CD8-positive, alpha-beta memory T cell (primary cell): Measurements from ENCODE around the gene ACYP2. TPM values are rescaled to one million over a fixed set of nuclear protein-coding genes. Genes with fewer than 3 reads are reported as not detected.
"Not testable (repeated sequence)": the region's sequence is repeated elsewhere in the genome, so short reads cannot be mapped to it uniquely, and the experiment has no call there.

Experiments
- CTCF ChIA-PET: fragments of 350-600 bp; sonication (Branson Sonifier 250); formaldehyde crosslinking; loops from one replicate; lab custom pipeline; 2021; ENCODE audit warnings: antibody characterized with exemption; lab: Charles Lee
- POLR2A ChIA-PET: fragments of 350-600 bp; sonication (Branson Sonifier 250); formaldehyde crosslinking; loops from one replicate; lab custom pipeline; 2021; ENCODE audit warnings: antibody characterized with exemption; lab: Charles Lee
- DNase-seq, 5 donors: peaks; one replicate each; pipeline versions ENCODE4 v3.0.0 to v3.0.0-alpha.2; 2020 to 2022; ENCODE audit warnings: mixed read lengths in 1 of 5
- H3K27ac ChIP-seq: one replicate; pipeline ENCODE4 v1.7.0; 2013; ENCODE audit warnings: low read depth, mild to moderate bottlenecking, low read length, moderate library complexity
- H3K27me3 ChIP-seq: 2 replicates; pipeline ENCODE4 v1.7.0; 2013; ENCODE audit warnings: low read length, mild to moderate bottlenecking; ENCODE audit not compliant: insufficient read depth, poor library complexity, severe bottlenecking
- H3K36me3 ChIP-seq: 2 replicates; pipeline ENCODE4 v1.7.0; 2013; ENCODE audit warnings: mild to moderate bottlenecking, low read length, moderate library complexity; ENCODE audit not compliant: insufficient read depth
- H3K4me1 ChIP-seq: 2 replicates; pipeline ENCODE4 v1.7.0; 2013; ENCODE audit warnings: mild to moderate bottlenecking, low read length, moderate library complexity; ENCODE audit not compliant: insufficient read depth
- H3K4me3 ChIP-seq: 2 replicates; pipeline ENCODE4 v1.7.0; 2013; ENCODE audit warnings: mild to moderate bottlenecking, low read length
- H3K9me3 ChIP-seq: 2 replicates; pipeline ENCODE4 v1.7.0; 2013; ENCODE audit warnings: mild to moderate bottlenecking, low read length
- H3K27ac Mint-ChIP-seq, 8 donors: one replicate each; pipeline ENCODE4 v1.8.0; 2020 to 2021; ENCODE audit warnings: mixed read lengths in 8 of 8, mild to moderate bottlenecking in 6 of 8, inconsistent platforms in 3 of 8, moderate library complexity in 3 of 8
- H3K27me3 Mint-ChIP-seq, 2 donors: one replicate each; pipeline ENCODE4 v1.8.0; 2020 to 2021; ENCODE audit warnings: mixed read lengths in 2 of 2, mild to moderate bottlenecking in 1 of 2, moderate library complexity in 1 of 2
- H3K36me3 Mint-ChIP-seq, 3 donors: one replicate each; pipeline ENCODE4 v1.8.0; 2020 to 2021; ENCODE audit warnings: mixed read lengths in 3 of 3, inconsistent platforms in 1 of 3, mild to moderate bottlenecking in 1 of 3
- H3K4me1 Mint-ChIP-seq, 3 donors: one replicate each; pipeline ENCODE4 v1.8.0; 2020 to 2021; ENCODE audit warnings: mixed read lengths in 3 of 3, inconsistent platforms in 1 of 3, mild to moderate bottlenecking in 1 of 3
- H3K4me3 Mint-ChIP-seq, 7 donors: one replicate each; pipeline ENCODE4 v1.8.0; 2020 to 2021; ENCODE audit warnings: mixed read lengths in 7 of 7, mild to moderate bottlenecking in 6 of 7, moderate library complexity in 4 of 7, inconsistent platforms in 2 of 7
- H3K9me3 Mint-ChIP-seq, 5 donors: one replicate each; pipeline ENCODE4 v1.8.0; 2020 to 2022; ENCODE audit warnings: mixed read lengths in 5 of 5, mild to moderate bottlenecking in 3 of 5, moderate library complexity in 2 of 5, inconsistent platforms in 1 of 5
- polyA plus RNA-seq: library from polyadenylated mRNA; unstranded; fragments of 300-500 nt; fragmentation: Illumina TruSeq; gene quantifications from one replicate; pipeline ENCODE4 v1.2.3, GENCODE V29; 2021
- total RNA-seq, 2 experiments: library from RNA; stranded (reverse); gene quantifications; one replicate each; pipeline ENCODE4 v1.2.3, GENCODE V29; 2021

The ACYP2 gene
- total and polyA plus RNA-seq, 3 experiments from 2014 or later: 8.8 to 12.6 (median 10.3) TPM

DNA sequence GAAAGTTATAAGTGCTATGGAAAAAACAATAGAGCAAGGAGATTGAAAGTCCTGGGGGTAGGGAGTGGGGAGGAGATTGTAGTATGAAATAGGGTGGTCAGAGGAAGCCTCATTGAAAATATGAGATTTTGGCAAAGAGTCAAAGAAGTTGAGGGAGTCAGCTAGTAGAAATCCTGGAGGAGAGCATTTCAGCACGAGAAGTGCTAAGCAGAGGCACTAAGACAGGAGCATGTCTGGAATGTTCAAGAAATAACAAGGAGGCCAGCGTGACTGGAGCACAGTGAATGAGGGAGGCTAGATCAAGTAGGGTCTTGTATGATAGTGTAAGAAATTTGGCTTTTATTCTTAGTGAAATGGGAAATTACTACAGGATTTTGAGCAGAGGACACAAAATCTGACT, 142.8 kb downstream of the ACYP2 start:
- Histone ChIP-seq H3K4me1 (no peaks in the 10 kb centered on the region), H3K27ac (no peak overlapping the region), H3K36me3 (no peaks in the 10 kb centered on the region), H3K4me3 (no peak overlapping the region), H3K9me3 (no peaks in the 10 kb centered on the region), H3K27me3 (no peaks in the 10 kb centered on the region)
- no peaks in the 10 kb centered on the region for H3K27me3 Mint-ChIP-seq
- no peak for DNase-seq
- H3K4me3 Mint-ChIP-seq: no peak overlapping the region
- H3K36me3 Mint-ChIP-seq: peaks cover 8 to 21% (median 19%) of the 10 kb centered on the region in 3 donors
- no peak overlapping the region for H3K27ac Mint-ChIP-seq
- no peaks in the 10 kb centered on the region for H3K4me1 Mint-ChIP-seq
- POLR2A ChIA-PET: no interaction called here
- peaks cover 0 to 4% (median 0%) of the 10 kb centered on the region in 5 donors for H3K9me3 Mint-ChIP-seq
- CTCF ChIA-PET: no interaction called here

DNA sequence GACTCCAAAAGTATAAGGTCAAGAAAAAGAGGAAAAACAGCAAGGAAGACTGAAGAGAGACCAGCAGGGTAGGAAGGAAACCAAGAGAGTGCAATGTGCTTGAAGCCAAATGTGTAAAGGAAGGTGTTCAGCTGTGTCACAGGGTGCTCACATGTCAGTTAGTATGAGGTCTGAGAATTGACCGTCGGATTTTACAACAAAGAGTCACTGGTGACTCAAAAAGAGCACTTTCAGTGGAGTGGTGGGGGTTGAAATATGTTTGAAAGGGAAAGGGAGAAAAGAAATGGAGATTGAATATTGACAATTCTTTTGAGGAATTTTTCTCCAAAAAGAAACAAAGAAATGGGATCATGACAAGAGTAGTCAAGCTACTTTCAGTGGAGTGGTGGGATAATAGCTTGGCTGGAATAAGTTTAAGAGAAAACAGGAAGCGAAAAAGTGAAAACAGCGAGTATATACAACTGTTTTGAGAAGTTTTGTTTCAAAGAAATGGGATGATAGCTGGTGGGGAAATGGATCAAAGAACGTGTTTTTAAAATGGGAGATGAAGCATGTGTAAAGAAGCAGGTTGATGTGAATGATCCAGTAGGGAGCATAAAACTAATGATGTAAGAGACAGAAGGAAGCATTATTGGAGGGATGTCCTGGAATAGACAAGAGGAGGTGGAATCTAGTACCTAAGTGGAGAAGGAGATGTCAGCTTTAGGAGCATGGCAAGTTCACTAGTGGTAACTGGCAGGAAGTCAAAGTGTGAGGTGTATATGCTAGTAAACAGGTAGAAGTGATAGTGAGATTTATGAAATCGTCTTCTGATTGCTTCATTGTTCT, 144.2 kb downstream of the ACYP2 start:
- H3K4me3 ChIP-seq: no peak overlapping the region
- Mint-ChIP-seq H3K4me3 (no peak overlapping the region), H3K27ac (no peak overlapping the region), H3K36me3 (peaks cover 8 to 10% (median 9%) of the 10 kb centered on the region in 3 donors), H3K27me3 (no peaks in the 10 kb centered on the region), H3K9me3 (peaks cover 0 to 2% (median 1%) of the 10 kb centered on the region in 5 donors), H3K4me1 (no peaks in the 10 kb centered on the region)
- ChIA-PET POLR2A (no interaction called here), CTCF (no interaction called here)
- H3K27me3 ChIP-seq: no peaks in the 10 kb centered on the region
- no peaks in the 10 kb centered on the region for H3K36me3 ChIP-seq
- H3K9me3 ChIP-seq: no peaks in the 10 kb centered on the region
- no peaks in the 10 kb centered on the region for H3K4me1 ChIP-seq
- DNase-seq: no peak
- no peak overlapping the region for H3K27ac ChIP-seq

DNA sequence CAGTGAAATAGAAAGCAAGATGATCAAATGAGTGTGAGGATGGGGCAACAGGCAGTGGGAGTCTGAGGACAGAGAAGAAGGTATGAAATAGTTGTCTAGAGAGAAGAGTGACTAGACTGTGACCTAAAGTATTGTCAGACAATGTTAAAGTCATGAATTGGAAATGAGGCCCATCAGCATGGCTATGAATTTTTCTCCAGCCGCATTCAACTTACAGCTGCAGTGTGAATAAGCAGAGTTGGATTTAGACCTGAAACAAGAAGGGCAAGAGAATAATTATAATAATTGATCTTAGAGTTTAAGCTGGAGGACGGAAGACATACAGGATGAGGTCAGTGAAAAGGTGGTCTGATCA, 144.8 kb downstream of the ACYP2 start:
- Histone ChIP-seq H3K27me3 (no peaks in the 10 kb centered on the region), H3K27ac (no peak overlapping the region), H3K4me1 (no peaks in the 10 kb centered on the region), H3K4me3 (no peak overlapping the region), H3K9me3 (no peaks in the 10 kb centered on the region), H3K36me3 (no peaks in the 10 kb centered on the region)
- H3K9me3 Mint-ChIP-seq: peaks cover 0 to 6% (median 1%) of the 10 kb centered on the region in 5 donors
- CTCF ChIA-PET: no interaction called here
- H3K4me3 Mint-ChIP-seq: no peak overlapping the region
- no peak overlapping the region for H3K27ac Mint-ChIP-seq
- DNase-seq: no peak
- POLR2A ChIA-PET: no interaction called here
- no peaks in the 10 kb centered on the region for H3K27me3 Mint-ChIP-seq
- peaks cover 8 to 16% (median 13%) of the 10 kb centered on the region in 3 donors for H3K36me3 Mint-ChIP-seq
- no peaks in the 10 kb centered on the region for H3K4me1 Mint-ChIP-seq

DNA sequence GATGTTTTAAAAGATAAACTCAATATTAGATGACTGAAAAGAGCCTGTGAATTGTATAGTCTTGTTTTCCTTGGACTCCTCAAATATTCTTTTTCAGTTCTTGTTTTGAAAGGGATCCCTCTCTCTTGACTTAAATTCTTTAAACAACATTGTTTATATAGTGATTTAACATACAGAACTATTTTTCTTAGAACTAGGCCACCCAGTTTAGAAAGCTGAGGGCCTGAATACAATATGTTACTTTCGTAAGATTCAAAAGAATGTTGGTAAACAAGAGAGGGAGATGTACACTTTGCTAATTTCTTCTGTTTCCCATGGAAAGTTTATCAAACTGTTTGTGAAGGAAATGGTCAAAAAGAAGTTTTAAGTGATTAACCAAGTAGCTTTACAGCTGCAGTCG, 146.1 kb downstream of the ACYP2 start:
- Histone ChIP-seq H3K27ac (no peak overlapping the region), H3K4me3 (no peak overlapping the region), H3K9me3 (no peaks in the 10 kb centered on the region), H3K27me3 (no peaks in the 10 kb centered on the region), H3K36me3 (no peaks in the 10 kb centered on the region), H3K4me1 (no peaks in the 10 kb centered on the region)
- ChIA-PET CTCF (no interaction called here), POLR2A (no interaction called here)
- Mint-ChIP-seq H3K36me3 (peaks cover 4 to 15% (median 14%) of the 10 kb centered on the region in 3 donors), H3K27ac (no peak overlapping the region), H3K27me3 (no peaks in the 10 kb centered on the region), H3K4me1 (no peaks in the 10 kb centered on the region), H3K4me3 (no peak overlapping the region), H3K9me3 (peaks cover 0 to 6% (median 0%) of the 10 kb centered on the region in 5 donors)
- no peak for DNase-seq

DNA sequence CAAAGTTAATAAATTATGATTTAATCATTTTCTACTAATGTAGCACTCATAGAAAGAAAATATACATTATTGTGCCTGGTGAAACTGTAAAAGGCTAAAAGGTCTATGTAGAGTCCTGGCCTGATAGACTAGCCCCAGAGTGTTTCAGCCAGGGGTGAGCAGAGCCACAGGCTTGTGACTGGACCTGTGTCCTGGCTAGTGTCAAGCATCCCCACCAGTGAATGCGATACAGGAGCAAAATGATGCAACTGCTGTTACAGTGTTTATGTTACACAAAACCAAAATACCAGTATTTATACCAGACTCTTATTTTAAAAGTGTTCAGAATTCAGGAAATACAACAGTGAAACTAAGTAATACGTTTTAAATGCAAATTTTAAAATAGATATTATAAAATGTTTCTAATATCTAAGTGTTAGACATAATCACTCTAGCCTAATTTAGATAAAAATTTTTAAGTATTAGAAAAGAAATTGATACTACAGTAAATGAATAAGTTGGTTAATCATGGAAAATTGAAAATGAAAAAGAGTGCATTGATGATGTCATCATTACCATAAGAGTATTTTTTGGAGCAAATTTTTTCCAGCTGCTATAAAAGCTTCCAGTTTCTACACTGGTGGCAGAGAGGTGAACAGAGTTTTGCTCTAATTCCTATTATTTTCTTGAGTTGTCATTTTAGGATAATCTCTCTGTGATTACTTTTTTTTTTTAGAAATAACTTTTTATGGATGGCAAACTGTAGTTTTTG, 146.8 kb downstream of the ACYP2 start:
- Histone ChIP-seq H3K27ac (no peak overlapping the region), H3K4me1 (no peaks in the 10 kb centered on the region), H3K36me3 (no peaks in the 10 kb centered on the region), H3K4me3 (no peak overlapping the region), H3K9me3 (no peaks in the 10 kb centered on the region), H3K27me3 (no peaks in the 10 kb centered on the region)
- ChIA-PET POLR2A (interaction anchor here (0.7 kb wide), 1 partner anchor 241 kb away, joined by 4 read pairs; no protein-coding TSS in a partner anchor), CTCF (no interaction called here)
- no peak overlapping the region for H3K4me3 Mint-ChIP-seq
- peaks cover 4 to 13% (median 11%) of the 10 kb centered on the region in 3 donors for H3K36me3 Mint-ChIP-seq
- no peak for DNase-seq
- H3K27me3 Mint-ChIP-seq: no peaks in the 10 kb centered on the region
- H3K4me1 Mint-ChIP-seq: no peaks in the 10 kb centered on the region
- peaks cover 0 to 6% (median 0%) of the 10 kb centered on the region in 5 donors for H3K9me3 Mint-ChIP-seq
- no peak overlapping the region for H3K27ac Mint-ChIP-seq

DNA sequence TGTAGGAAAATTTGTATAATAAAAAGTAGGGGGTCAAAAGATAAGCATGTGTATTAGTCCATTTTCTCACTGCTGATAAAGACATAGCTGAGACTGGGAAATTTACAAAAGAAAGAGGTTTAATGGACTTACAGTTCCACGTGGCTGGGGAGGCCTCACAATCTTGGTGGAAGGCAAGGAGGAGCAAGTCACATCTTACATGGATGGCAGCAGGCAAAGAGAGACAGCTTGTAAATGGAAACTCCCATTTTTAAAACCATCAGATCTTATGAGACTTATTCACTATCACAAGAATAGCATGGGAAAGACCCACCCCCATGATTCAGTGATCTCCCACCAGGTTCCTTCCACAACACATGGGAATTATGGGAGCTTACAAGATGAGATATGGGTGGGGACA, 149.7 kb downstream of the ACYP2 start:
- H3K9me3 Mint-ChIP-seq, H3K27ac Mint-ChIP-seq, H3K27me3 Mint-ChIP-seq, DNase-seq, H3K4me3 ChIP-seq, H3K27me3 ChIP-seq, H3K4me3 Mint-ChIP-seq, H3K4me1 Mint-ChIP-seq, CTCF ChIA-PET, H3K9me3 ChIP-seq, H3K4me1 ChIP-seq, POLR2A ChIA-PET, H3K27ac ChIP-seq, H3K36me3 ChIP-seq: not testable (repeated sequence)
- H3K36me3 Mint-ChIP-seq: peaks cover 6 to 13% (median 11%) of the 10 kb centered on the region in 3 donors

DNA sequence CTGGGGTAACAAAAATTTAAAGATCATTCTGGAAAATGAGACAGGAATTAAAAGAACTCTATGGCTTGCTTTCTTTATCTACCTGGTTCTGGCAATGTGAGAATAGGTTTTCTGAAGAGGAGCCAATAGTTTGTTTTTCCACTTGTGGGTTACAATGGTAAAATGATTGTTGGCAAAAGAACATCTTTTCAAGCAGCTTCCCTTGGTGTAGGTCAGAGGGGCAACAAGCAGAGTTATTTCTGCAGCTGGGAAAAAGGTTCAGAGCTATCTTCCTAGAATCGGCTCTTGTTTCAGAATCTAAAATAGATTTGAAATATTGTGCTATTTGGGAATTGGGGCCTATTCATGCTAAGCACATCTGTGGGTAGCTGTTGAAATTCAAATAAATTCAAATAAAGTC, 152.2 kb downstream of the ACYP2 start:
- H3K36me3 ChIP-seq: no peaks in the 10 kb centered on the region
- H3K27me3 ChIP-seq: no peaks in the 10 kb centered on the region
- Mint-ChIP-seq H3K4me3 (no peak overlapping the region), H3K27ac (peak overlapping the region in 1 of 8 donors; percentile 32), H3K36me3 (peaks cover 7 to 18% (median 13%) of the 10 kb centered on the region in 3 donors), H3K4me1 (no peaks in the 10 kb centered on the region), H3K27me3 (no peaks in the 10 kb centered on the region), H3K9me3 (peaks cover 0 to 6% (median 0%) of the 10 kb centered on the region in 5 donors)
- DNase-seq: no peak
- H3K27ac ChIP-seq: no peak overlapping the region
- no peak overlapping the region for H3K4me3 ChIP-seq
- ChIA-PET POLR2A (no interaction called here), CTCF (no interaction called here)
- H3K4me1 ChIP-seq: no peaks in the 10 kb centered on the region
- no peaks in the 10 kb centered on the region for H3K9me3 ChIP-seq

DNA sequence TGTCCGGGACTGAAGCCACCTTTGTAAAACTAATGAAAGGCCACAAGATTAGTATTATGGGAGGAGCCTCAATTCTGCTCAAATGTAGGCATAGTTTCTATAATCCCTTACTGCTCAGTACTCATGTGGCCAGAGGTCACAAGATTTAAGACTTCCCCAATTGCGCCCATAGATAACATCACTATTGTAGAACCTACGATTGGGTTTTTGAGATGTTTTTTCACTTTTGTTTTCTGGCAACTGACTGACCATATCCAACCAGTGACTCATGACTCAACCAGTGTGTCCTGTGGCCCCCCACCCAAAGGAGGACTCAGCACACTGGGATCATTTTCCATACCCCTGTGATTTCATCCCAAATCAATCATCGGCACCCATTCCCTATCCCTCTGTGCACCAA, 155.8 kb downstream of the ACYP2 start:
- DNase-seq: no peak
- H3K4me3 ChIP-seq: no peak overlapping the region
- no peaks in the 10 kb centered on the region for H3K27me3 ChIP-seq
- H3K36me3 Mint-ChIP-seq: peaks cover 6 to 21% (median 11%) of the 10 kb centered on the region in 3 donors
- H3K4me1 ChIP-seq: no peaks in the 10 kb centered on the region
- H3K27me3 Mint-ChIP-seq: no peaks in the 10 kb centered on the region
- H3K27ac Mint-ChIP-seq: no peak overlapping the region
- ChIA-PET CTCF (no interaction called here), POLR2A (no interaction called here)
- H3K36me3 ChIP-seq: no peaks in the 10 kb centered on the region
- H3K4me3 Mint-ChIP-seq: no peak overlapping the region
- no peaks in the 10 kb centered on the region for H3K9me3 Mint-ChIP-seq
- no peak overlapping the region for H3K27ac ChIP-seq
- H3K4me1 Mint-ChIP-seq: no peaks in the 10 kb centered on the region
- H3K9me3 ChIP-seq: no peaks in the 10 kb centered on the region
